ENCODE measurements around the gene IQGAP1.
"Not testable (repeated sequence)": the region's sequence is repeated elsewhere in the genome, so short reads cannot be mapped to it uniquely, and the experiment has no call there.

The IQGAP1 gene

DNA sequence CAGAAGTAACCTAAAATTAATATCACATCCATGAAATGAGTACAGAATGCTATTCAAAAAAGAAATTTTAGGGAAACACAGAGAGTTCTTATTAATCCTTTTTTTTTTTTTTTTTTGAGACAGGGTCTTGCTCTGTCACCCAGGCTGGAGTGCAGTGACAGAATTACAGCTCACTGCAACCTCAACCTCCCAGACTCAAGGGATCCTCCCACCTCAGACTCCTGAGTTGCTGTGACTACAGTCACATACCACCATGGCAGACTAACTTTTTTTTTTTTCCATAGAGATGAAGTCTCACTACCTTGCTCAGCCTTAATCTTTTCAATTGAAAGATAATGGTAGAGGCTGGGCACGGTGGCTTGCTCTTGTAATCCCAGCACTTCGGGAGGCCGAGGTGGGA, 135.3 kb downstream of the IQGAP1 start:
- no peaks in the 10 kb centered on the region for H3K36me3 ChIP-seq (ENCODE audit: control insufficient read depth, insufficient read depth, low read length)
- H3K4me1 ChIP-seq = no peaks in the 10 kb centered on the region
- no peak overlapping the region for H2AFZ ChIP-seq
- no peak overlapping the region for H3K9ac ChIP-seq
- H3K27ac ChIP-seq = no peak overlapping the region
- H3K9me3 ChIP-seq (ENCODE audit: control insufficient read depth, low read length) = no peaks in the 10 kb centered on the region
- H3K4me3 ChIP-seq (ENCODE audit: low read depth, low read length) = no peak overlapping the region
- no peaks in the 10 kb centered on the region for H3K79me2 ChIP-seq
- TF ChIP-seq CTCF (IDR thresholded peaks at IDR 0.05) = no peak
- H3K27me3 ChIP-seq (ENCODE audit: control insufficient read depth, insufficient read depth, low read length) = no peaks in the 10 kb centered on the region
- no peak overlapping the region for H3K4me2 ChIP-seq (ENCODE audit: low read length)

DNA sequence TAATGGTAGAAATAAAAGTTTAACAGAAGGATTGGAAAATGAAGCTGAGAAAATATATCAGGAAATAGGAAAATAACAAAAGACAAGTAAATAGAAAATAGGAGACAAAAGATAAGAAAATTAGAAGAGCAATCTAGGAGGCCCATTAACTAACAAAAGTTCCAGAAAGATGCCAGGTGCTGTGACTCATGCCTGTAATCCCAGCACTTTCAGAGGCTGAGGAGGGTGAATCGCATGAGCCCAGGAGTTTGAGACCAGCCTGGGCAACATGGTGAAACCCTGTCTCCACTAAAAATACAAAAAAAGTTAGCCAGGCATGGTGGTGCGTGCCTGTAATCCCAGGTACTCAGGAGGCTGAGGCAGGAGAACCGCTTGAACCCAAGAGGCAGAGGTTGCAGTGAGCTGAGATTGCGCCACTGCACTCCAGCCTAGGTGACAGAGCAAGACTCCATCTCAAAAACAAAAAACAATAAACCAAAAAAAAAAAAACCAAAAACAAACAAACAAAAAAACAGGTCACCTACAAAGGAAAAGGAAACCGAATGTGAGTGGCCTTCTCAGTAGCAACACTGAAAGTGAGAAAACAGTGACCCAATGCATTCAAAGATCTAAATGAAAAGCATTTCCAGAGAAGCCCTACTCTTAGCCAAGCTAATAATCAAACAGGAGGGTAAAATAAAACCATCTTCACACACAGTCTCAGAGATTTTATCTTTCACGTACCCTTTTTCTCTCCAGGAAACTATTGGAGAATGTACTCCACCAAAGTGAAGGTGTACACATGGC, 136.2 kb downstream of the IQGAP1 start:
- H2AFZ ChIP-seq; H3K9ac ChIP-seq; H3K4me3 ChIP-seq (ENCODE audit: low read depth, low read length); H3K27me3 ChIP-seq (ENCODE audit: control insufficient read depth, insufficient read depth, low read length); H3K4me1 ChIP-seq; H3K79me2 ChIP-seq; H3K4me2 ChIP-seq (ENCODE audit: low read length); H3K36me3 ChIP-seq (ENCODE audit: control insufficient read depth, insufficient read depth, low read length); H3K27ac ChIP-seq; H3K9me3 ChIP-seq (ENCODE audit: control insufficient read depth, low read length): not testable (repeated sequence)

DNA sequence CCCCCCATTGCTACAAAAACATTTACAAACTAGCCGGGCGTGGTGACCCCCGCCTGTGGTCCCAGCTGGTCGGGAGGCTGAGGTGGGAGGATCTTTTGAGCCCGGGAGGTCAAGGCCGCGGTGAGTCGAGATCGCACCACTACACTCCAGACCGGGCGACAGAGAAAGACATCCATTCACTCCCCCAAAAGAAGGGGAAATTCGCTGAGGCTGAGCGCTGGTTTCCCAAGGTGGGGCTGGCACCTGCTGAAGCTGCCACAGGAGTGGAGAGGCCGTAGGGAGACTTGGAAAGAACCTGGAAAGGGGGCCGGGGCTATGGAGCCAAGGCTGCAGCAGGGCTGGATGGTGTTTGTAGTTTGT, 140.9 kb downstream of the IQGAP1 start:
- Histone ChIP-seq H3K4me1 (no peaks in the 10 kb centered on the region), H3K27me3 (ENCODE audit: control insufficient read depth, insufficient read depth, low read length) (no peaks in the 10 kb centered on the region), H3K9me3 (ENCODE audit: control insufficient read depth, low read length) (no peaks in the 10 kb centered on the region), H3K27ac (no peak overlapping the region), H2AFZ (peak overlapping the region; percentile 97), H3K36me3 (ENCODE audit: control insufficient read depth, insufficient read depth, low read length) (no peaks in the 10 kb centered on the region), H3K4me3 (ENCODE audit: low read depth, low read length) (peak overlapping the region; percentile 52), H3K9ac (no peak overlapping the region), H3K4me2 (ENCODE audit: low read length) (peak overlapping the region; percentile 79), H3K79me2 (peaks cover 19% of the 10 kb centered on the region)
- TF ChIP-seq CTCF (IDR thresholded peaks at IDR 0.05) = no peak

DNA sequence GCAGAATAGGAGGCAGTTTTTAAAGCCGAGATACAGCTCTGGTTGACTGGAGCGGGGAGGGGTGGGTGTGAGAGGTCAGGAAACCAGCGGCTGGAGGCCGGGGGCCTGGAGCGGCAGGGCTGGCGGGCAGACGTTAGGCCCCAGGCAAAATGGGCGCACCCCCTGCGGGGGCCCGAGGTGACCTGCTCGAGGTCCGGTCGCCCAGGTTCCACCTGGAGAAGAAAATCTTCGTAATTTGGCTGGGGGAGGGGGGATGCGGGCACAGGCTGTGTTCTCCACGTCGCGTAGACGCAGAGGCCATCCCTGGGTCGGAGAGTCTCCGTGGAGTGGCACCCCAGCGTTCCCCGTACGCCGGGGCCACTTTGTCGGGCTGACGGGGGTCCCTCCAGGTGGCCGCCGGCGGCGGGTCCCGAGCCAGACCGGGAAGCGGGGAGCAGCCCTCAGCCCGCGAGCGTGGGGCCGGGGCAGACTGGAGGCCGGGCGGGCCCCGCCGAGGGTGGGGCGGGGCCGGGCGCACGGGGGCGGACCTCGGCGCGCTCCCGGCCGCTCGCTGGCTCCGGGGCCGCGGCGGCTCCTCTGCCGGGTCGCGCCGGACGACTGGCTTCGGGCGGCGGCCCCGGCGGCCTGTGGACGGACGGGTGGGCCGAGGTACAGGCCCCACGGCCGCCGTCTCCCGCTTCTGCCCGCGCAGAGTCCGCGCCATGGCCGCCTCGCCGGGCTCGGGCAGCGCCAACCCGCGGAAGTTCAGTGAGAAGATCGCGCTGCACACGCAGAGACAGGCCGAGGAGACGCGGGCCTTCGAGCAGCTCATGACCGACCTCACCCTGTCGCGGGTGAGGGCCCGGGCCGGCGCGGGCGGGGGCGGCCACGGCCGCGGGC, 141.6 kb downstream of the IQGAP1 start, which contains the start of gene CRTC3:
TSS of gene CRTC3 (plus strand) at position 553 of the 879 bp plus-strand sequence. CDS start at position 702, 149 bp downstream.
- Histone ChIP-seq H3K4me1 (no peaks in the 10 kb centered on the region), H3K9me3 (ENCODE audit: control insufficient read depth, low read length) (no peaks in the 10 kb centered on the region), H3K4me2 (ENCODE audit: low read length) (peak within 1 kb of the TSS; percentile 92), H3K4me3 (ENCODE audit: low read depth, low read length) (peak within 1 kb of the TSS; percentile 66), H2AFZ (peak within 1 kb of the TSS; percentile 97), H3K79me2 (peaks cover 20% of the 10 kb centered on the region), H3K9ac (no peak within 1 kb of the TSS), H3K27me3 (ENCODE audit: control insufficient read depth, insufficient read depth, low read length) (no peaks in the 10 kb centered on the region), H3K27ac (peak within 1 kb of the TSS; percentile 64), H3K36me3 (ENCODE audit: control insufficient read depth, insufficient read depth, low read length) (no peaks in the 10 kb centered on the region)
- TF ChIP-seq CTCF (IDR thresholded peaks at IDR 0.05) = no peak

Data from parathyroid adenoma (tissue), 2 donors.